Glutamatergic neuron (in vitro differentiated cells): ENCODE data around the gene PARM1. TPM values are rescaled to one million over a fixed set of nuclear protein-coding genes. Genes with fewer than 3 reads are reported as not detected.
A peak's percentile ranks its signal among the peaks of the same experiment; 100 is the strongest.

Experiments used
- DNase-seq: peaks from one replicate; pipeline ENCODE4 v3.0.0; 2022
- H3K27ac Mint-ChIP-seq: one replicate; pipeline ENCODE4 v1.8.0; 2020; ENCODE audit warnings: mild to moderate bottlenecking, mixed read lengths, inconsistent platforms; ENCODE audit not compliant: unreplicated experiment
- H3K27me3 Mint-ChIP-seq: one replicate; pipeline ENCODE4 v1.8.0; 2020; ENCODE audit warnings: mild to moderate bottlenecking, moderate library complexity, mixed read lengths, inconsistent platforms; ENCODE audit not compliant: unreplicated experiment
- H3K36me3 Mint-ChIP-seq: one replicate; pipeline ENCODE4 v1.8.0; 2020; ENCODE audit warnings: mild to moderate bottlenecking, mixed read lengths, inconsistent platforms; ENCODE audit not compliant: unreplicated experiment
- H3K4me1 Mint-ChIP-seq: one replicate; pipeline ENCODE4 v1.8.0; 2020; ENCODE audit warnings: mild to moderate bottlenecking, low read depth, mixed read lengths, inconsistent platforms; ENCODE audit not compliant: unreplicated experiment
- H3K4me3 Mint-ChIP-seq: one replicate; pipeline ENCODE4 v1.8.0; 2020; ENCODE audit warnings: mild to moderate bottlenecking, mixed read lengths, inconsistent platforms; ENCODE audit not compliant: unreplicated experiment
- H3K9me3 Mint-ChIP-seq: one replicate; pipeline ENCODE4 v1.8.0; 2020; ENCODE audit warnings: mild to moderate bottlenecking, moderate library complexity, mixed read lengths, inconsistent platforms; ENCODE audit not compliant: unreplicated experiment
- CTCF ChIP-seq: fragments of 200-600 bp; sonication (generic); IDR thresholded peaks from one replicate; pipeline ENCODE4 v1.5.0; 2021; ENCODE audit not compliant: partially characterized antibody, unreplicated experiment
- long read RNA-seq: library from polyadenylated mRNA; unstranded; transcript quantifications from one replicate; pipeline ENCODE4 v2.0.0, GENCODE V29; 2020; ENCODE audit not compliant: unreplicated experiment
- total RNA-seq: library from RNA; stranded (reverse); fragmentation: NEBNext Ultra II Directional; extraction: Animal tissue kit (Norgen Biotek cat#: 25700); gene quantifications from one replicate; pipeline ENCODE4 v1.2.1, GENCODE V29; 2021; ENCODE audit not compliant: unreplicated experiment

Gene PARM1
- 94.3 TPM for total RNA-seq
- long read RNA-seq, full-length matches to known transcripts, result 10 of 16 reads
- long read RNA-seq, partial matches to known transcripts, result 0 of 16 reads
- long read RNA-seq, other reads (novel, unspliced or antisense), result 6 of 16 reads

- H3K4me1 Mint-ChIP-seq, result peaks cover 8% of the 10 kb centered on the region
- peaks cover 20% of the 10 kb centered on the region for H3K9me3 Mint-ChIP-seq
- peak within 1 kb of the TSS; percentile 90 for H3K27ac Mint-ChIP-seq
- peak; percentile 98 for DNase-seq
- H3K4me3 Mint-ChIP-seq, result peak within 1 kb of the TSS; percentile 97
- H3K27me3 Mint-ChIP-seq, result peaks cover 7% of the 10 kb centered on the region
- peak; percentile 68 for TF ChIP-seq CTCF
- no peaks in the 10 kb centered on the region for H3K36me3 Mint-ChIP-seq
Observed at GRCh38 chr4:74932832-74933561, at the start of gene PARM1. Gene PARM1 (plus strand): TSS chr4:74933116. CDS start chr4:74933328, 212 bp downstream.

- H3K4me1 Mint-ChIP-seq, result peaks cover 17% of the 10 kb centered on the region
- peak overlapping the region; percentile 6 for H3K27ac Mint-ChIP-seq
- TF ChIP-seq CTCF, result no peak
- H3K36me3 Mint-ChIP-seq, result no peaks in the 10 kb centered on the region
- DNase-seq, result no peak
- no peak overlapping the region for H3K4me3 Mint-ChIP-seq
- no peaks in the 10 kb centered on the region for H3K9me3 Mint-ChIP-seq
- no peaks in the 10 kb centered on the region for H3K27me3 Mint-ChIP-seq
Observed at GRCh38 chr4:74884266-74884665, 48.6 kb upstream of the PARM1 start.

GRCh38 chr4:74886484-74886883, 46.4 kb upstream of the PARM1 start:
- Mint-ChIP-seq H3K36me3 (no peaks in the 10 kb centered on the region), H3K9me3 (no peaks in the 10 kb centered on the region), H3K27ac (peak overlapping the region; percentile 82), H3K4me1 (peaks cover 33% of the 10 kb centered on the region), H3K27me3 (no peaks in the 10 kb centered on the region), H3K4me3 (peak overlapping the region; percentile 30)
- peak; percentile 22 for DNase-seq
- no peak for TF ChIP-seq CTCF

GRCh38 chr4:74890341-74890740, 42.6 kb upstream of the PARM1 start:
- Mint-ChIP-seq H3K4me3 (no peak overlapping the region), H3K4me1 (peaks cover 27% of the 10 kb centered on the region), H3K36me3 (no peaks in the 10 kb centered on the region), H3K27me3 (peaks cover 2% of the 10 kb centered on the region), H3K9me3 (no peaks in the 10 kb centered on the region), H3K27ac (peak overlapping the region; percentile 69)
- DNase-seq, result peak; percentile 17
- no peak for TF ChIP-seq CTCF

- H3K4me3 Mint-ChIP-seq, result no peak overlapping the region
- no peak for TF ChIP-seq CTCF
- no peak for DNase-seq
- H3K27me3 Mint-ChIP-seq, result peaks cover 2% of the 10 kb centered on the region
- no peaks in the 10 kb centered on the region for H3K9me3 Mint-ChIP-seq
- H3K27ac Mint-ChIP-seq, result peak overlapping the region; percentile 40
- H3K4me1 Mint-ChIP-seq, result peaks cover 22% of the 10 kb centered on the region
- H3K36me3 Mint-ChIP-seq, result no peaks in the 10 kb centered on the region
Observed at GRCh38 chr4:74891037-74891436, 41.9 kb upstream of the PARM1 start.
